Loucy (cell line): ENCODE results near the gene FGR.
A peak's percentile ranks its signal among the peaks of the same experiment; 100 is the strongest.
"Not testable (repeated sequence)": the region's sequence is repeated elsewhere in the genome, so short reads cannot be mapped to it uniquely, and the experiment has no call there.

Experiments used
- H2AFZ ChIP-seq: fragments of 200-600 bp; sonication (generic); 2 replicates; pipeline ENCODE4 v1.6.0; 2016; ENCODE audit warnings: antibody characterized with exemption, mild to moderate bottlenecking, low read length, moderate library complexity
- H3F3A ChIP-seq: fragments of 200-600 bp; 2 replicates; pipeline ENCODE4 v1.6.0; 2016; ENCODE audit warnings: antibody characterized with exemption, low read depth, mild to moderate bottlenecking
- H3K27me3 ChIP-seq: fragments of 200-600 bp; sonication (generic); 2 replicates; pipeline ENCODE4 v1.6.1; 2014; ENCODE audit warnings: low read length, mild to moderate bottlenecking; ENCODE audit not compliant: insufficient read depth, poor library complexity, severe bottlenecking
- H3K36me3 ChIP-seq: fragments of 200-600 bp; sonication (generic); 2 replicates; pipeline ENCODE4 v1.6.1; 2016; ENCODE audit warnings: low read length; ENCODE audit not compliant: insufficient read depth
- H3K4me1 ChIP-seq: fragments of 200-600 bp; sonication (generic); 2 replicates; pipeline ENCODE4 v1.5.1; 2014; ENCODE audit warnings: low read length, mild to moderate bottlenecking; ENCODE audit not compliant: insufficient read depth, poor library complexity, severe bottlenecking
- H3K4me2 ChIP-seq: fragments of 200-600 bp; sonication (generic); 2 replicates; pipeline ENCODE4 v1.6.0; 2014; ENCODE audit warnings: antibody characterized with exemption, low read length, low read depth, mild to moderate bottlenecking; ENCODE audit not compliant: poor library complexity, severe bottlenecking
- H3K4me3 ChIP-seq: fragments of 200-600 bp; sonication (generic); 2 replicates; pipeline ENCODE4 v1.5.1; 2014; ENCODE audit warnings: low read length, mild to moderate bottlenecking, mixed read lengths; ENCODE audit not compliant: poor library complexity, severe bottlenecking
- H3K79me2 ChIP-seq: fragments of 200-600 bp; sonication (generic); 2 replicates; pipeline ENCODE4 v1.6.1; 2014; ENCODE audit warnings: low read length; ENCODE audit not compliant: insufficient read depth
- H3K9ac ChIP-seq: fragments of 200-600 bp; sonication (generic); 2 replicates; pipeline ENCODE4 v1.6.0; 2014; ENCODE audit warnings: mild to moderate bottlenecking, low read depth, low read length, moderate library complexity; ENCODE audit not compliant: poor library complexity, severe bottlenecking
- H3K9me2 ChIP-seq: fragments of 200-600 bp; sonication (generic); replicated peaks from 2 replicates; pipeline ENCODE4 v1.6.1; 2016; ENCODE audit warnings: low read depth, low read length, mixed read lengths
- H3K9me3 ChIP-seq: fragments of 200-600 bp; sonication (generic); 2 replicates; pipeline ENCODE4 v1.6.1; 2014; ENCODE audit warnings: mild to moderate bottlenecking, antibody characterized with exemption, low read length, low read depth; ENCODE audit not compliant: insufficient read depth
- H4K20me1 ChIP-seq: fragments of 200-600 bp; sonication (generic); 2 replicates; pipeline ENCODE4 v1.6.0; 2014; ENCODE audit warnings: antibody characterized with exemption, low read length, mild to moderate bottlenecking; ENCODE audit not compliant: insufficient read depth, poor library complexity, severe bottlenecking
- EZH2phosphoT487 ChIP-seq: fragments of 200-600 bp; IDR thresholded peaks from 2 replicates; pipeline ENCODE4 v1.6.1; 2018; ENCODE audit warnings: antibody characterized with exemption, mild to moderate bottlenecking, moderate library complexity, borderline replicate concordance
- TF ChIP-seq, protein P1 (sequence below): fragments of 200-600 bp; sonication (generic); conservative IDR thresholded peaks from 2 replicates; pipeline ENCODE4 v1.5.1; 2014; ENCODE audit warnings: mild to moderate bottlenecking, antibody characterized with exemption, low read length

FGR gene

GRCh38 chr1:27634985-27635367, at the start of gene FGR:
Gene FGR (minus strand): TSS chr1:27635185. CDS start chr1:27623916, 11,269 bp downstream.
- H3F3A ChIP-seq = no peaks in the 10 kb centered on the region; the same call in 1 of the 2 replicates
- no peaks in the 10 kb centered on the region for H3K9me3 ChIP-seq
- H3K36me3 ChIP-seq = no peaks in the 10 kb centered on the region
- H3K4me1 ChIP-seq = peaks cover 46% of the 10 kb centered on the region
- no peaks in the 10 kb centered on the region for H3K79me2 ChIP-seq
- peak within 1 kb of the TSS; percentile 65 for H3K4me3 ChIP-seq
- no peak within 1 kb of the TSS for H2AFZ ChIP-seq
- H4K20me1 ChIP-seq = no peaks in the 10 kb centered on the region
- no peaks in the 10 kb centered on the region for H3K9me2 ChIP-seq
- H3K4me2 ChIP-seq = peak within 1 kb of the TSS; percentile 56
- no peaks in the 10 kb centered on the region for H3K27me3 ChIP-seq
- peak within 1 kb of the TSS; percentile 73 for H3K9ac ChIP-seq
- TF ChIP-seq, protein P1, sequence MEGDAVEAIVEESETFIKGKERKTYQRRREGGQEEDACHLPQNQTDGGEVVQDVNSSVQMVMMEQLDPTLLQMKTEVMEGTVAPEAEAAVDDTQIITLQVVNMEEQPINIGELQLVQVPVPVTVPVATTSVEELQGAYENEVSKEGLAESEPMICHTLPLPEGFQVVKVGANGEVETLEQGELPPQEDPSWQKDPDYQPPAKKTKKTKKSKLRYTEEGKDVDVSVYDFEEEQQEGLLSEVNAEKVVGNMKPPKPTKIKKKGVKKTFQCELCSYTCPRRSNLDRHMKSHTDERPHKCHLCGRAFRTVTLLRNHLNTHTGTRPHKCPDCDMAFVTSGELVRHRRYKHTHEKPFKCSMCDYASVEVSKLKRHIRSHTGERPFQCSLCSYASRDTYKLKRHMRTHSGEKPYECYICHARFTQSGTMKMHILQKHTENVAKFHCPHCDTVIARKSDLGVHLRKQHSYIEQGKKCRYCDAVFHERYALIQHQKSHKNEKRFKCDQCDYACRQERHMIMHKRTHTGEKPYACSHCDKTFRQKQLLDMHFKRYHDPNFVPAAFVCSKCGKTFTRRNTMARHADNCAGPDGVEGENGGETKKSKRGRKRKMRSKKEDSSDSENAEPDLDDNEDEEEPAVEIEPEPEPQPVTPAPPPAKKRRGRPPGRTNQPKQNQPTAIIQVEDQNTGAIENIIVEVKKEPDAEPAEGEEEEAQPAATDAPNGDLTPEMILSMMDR = no peak

GRCh38 chr1:27684176-27684575, 49.2 kb upstream of the FGR start:
- no peak overlapping the region for H3K9ac ChIP-seq
- H3K4me3 ChIP-seq = no peak overlapping the region
- H4K20me1 ChIP-seq = no peaks in the 10 kb centered on the region
- TF ChIP-seq, protein P1 = no peak
- TF ChIP-seq EZH2phosphoT487 = no peak
- no peak overlapping the region for H2AFZ ChIP-seq
- H3K79me2 ChIP-seq = no peaks in the 10 kb centered on the region
- H3K4me1 ChIP-seq = no peaks in the 10 kb centered on the region
- H3F3A ChIP-seq = no peaks in the 10 kb centered on the region
- H3K4me2 ChIP-seq = no peak overlapping the region
- H3K9me2 ChIP-seq = no peaks in the 10 kb centered on the region
- H3K9me3 ChIP-seq = peaks cover 6% of the 10 kb centered on the region; the same call in 1 of the 2 replicates
- H3K27me3 ChIP-seq = no peaks in the 10 kb centered on the region
- H3K36me3 ChIP-seq = no peaks in the 10 kb centered on the region

- H3K4me2 ChIP-seq = no peak overlapping the region
- no peak for TF ChIP-seq EZH2phosphoT487
- TF ChIP-seq, protein P1 = no peak
- no peak overlapping the region for H3K9ac ChIP-seq
- no peaks in the 10 kb centered on the region for H4K20me1 ChIP-seq
- H3K4me3 ChIP-seq = no peak overlapping the region
- no peak overlapping the region; the same call in 1 of the 2 replicates for H2AFZ ChIP-seq
- no peaks in the 10 kb centered on the region for H3K4me1 ChIP-seq
- H3F3A ChIP-seq = no peaks in the 10 kb centered on the region
- H3K27me3 ChIP-seq = no peaks in the 10 kb centered on the region
- no peaks in the 10 kb centered on the region for H3K79me2 ChIP-seq
- H3K9me2 ChIP-seq = no peaks in the 10 kb centered on the region
- H3K9me3 ChIP-seq = peaks cover 6% of the 10 kb centered on the region; the same call in 1 of the 2 replicates
- H3K36me3 ChIP-seq = no peaks in the 10 kb centered on the region
Observed at GRCh38 chr1:27682351-27682944, 47.5 kb upstream of the FGR start.

GRCh38 chr1:27681580-27681979, 46.6 kb upstream of the FGR start:
- H3K27me3 ChIP-seq, H3K4me1 ChIP-seq, H3K4me2 ChIP-seq, H3K4me3 ChIP-seq, H3K9me3 ChIP-seq, H3K9ac ChIP-seq, H3K9me2 ChIP-seq, H2AFZ ChIP-seq, H3K79me2 ChIP-seq, H3F3A ChIP-seq, H3K36me3 ChIP-seq, H4K20me1 ChIP-seq: not testable (repeated sequence)

DNA sequence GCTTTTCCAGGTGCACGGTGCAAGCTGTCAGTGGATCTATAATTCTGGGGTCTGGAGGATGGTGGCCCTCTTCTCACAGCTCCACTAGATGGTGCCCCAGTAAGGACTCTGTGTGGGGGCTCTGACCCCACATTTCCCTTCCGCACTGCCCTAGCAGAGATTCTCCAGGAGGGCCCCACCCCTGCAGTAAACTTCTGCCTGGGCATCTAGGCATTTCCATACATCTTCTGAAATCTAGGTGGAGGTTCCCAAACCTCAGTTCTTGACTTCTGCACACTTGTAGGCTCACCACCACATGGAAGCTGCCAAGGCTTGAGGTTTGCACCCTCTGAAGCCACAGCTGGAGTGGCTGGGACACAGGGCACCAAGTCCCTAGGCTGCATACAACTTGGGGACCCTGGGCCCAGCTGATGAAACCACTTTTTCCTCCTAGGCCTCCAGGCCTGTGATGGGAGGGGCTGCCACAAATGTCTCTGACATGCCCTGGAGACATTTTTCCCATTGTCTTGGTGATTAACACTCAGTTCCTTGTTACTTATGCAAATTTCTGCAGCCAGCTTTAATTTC, 45.3 kb upstream of the FGR start:
- H3K4me2 ChIP-seq, H4K20me1 ChIP-seq, H3K79me2 ChIP-seq, H3K4me1 ChIP-seq, H3K36me3 ChIP-seq, H3F3A ChIP-seq, H3K9ac ChIP-seq, H3K27me3 ChIP-seq, H2AFZ ChIP-seq, H3K9me3 ChIP-seq, H3K9me2 ChIP-seq, H3K4me3 ChIP-seq: not testable (repeated sequence)
